GM21786 (cell line): ENCODE results near the gene RHBDL2.
"Not testable (repeated sequence)": the region's sequence is repeated elsewhere in the genome, so short reads cannot be mapped to it uniquely, and the experiment has no call there.

Source experiments
- ATAC-seq: cut with Tn5 transposase; IDR thresholded peaks from one replicate; pipeline ENCODE4 v1.9.1; 2021; ENCODE audit not compliant: unreplicated experiment

RHBDL2 gene

GRCh38 chr1:38938722-38939260 lies 2.8 kb downstream of the RHBDL2 start:
- no peak for ATAC-seq

DNA sequence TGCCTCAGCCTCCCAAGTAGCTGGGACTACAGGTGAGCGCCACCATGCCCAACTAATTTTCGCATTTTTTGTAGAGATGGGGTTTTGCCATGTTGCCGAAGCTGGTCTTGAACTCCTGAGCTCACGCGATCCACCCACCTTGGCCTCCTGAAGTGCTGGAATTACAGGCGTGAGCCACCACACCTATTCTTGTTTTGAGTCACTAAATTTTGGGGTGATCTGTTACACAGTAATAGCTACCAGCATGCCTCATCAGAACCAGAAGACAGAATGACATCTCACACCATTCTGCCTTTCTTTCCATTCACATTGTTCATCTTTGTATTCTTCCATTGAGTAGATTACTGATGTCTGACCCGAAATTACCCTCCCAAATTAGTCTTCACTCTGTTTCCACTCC lies 9.1 kb downstream of the RHBDL2 start:
- no peak for ATAC-seq

DNA sequence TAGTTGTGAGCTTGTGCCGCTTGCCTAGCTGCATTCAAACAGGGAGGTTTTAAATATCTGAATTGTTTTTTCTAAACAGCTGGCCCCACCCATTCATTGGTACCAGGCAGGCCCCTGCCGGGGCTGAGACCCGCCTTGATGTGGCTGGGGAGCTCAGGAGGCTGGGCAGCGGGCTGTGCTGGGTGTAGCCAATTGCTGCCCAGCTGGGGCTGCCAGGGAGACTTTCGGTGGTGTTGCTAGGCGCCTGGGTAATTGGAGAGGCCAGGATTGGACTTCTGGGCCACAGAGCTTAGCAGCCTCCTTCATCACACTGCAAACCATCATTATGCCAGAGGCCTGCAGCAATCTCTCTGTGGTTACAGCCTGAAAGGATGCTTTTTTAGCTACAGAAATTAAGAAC lies 12.2 kb downstream of the RHBDL2 start:
- ATAC-seq: no peak

DNA sequence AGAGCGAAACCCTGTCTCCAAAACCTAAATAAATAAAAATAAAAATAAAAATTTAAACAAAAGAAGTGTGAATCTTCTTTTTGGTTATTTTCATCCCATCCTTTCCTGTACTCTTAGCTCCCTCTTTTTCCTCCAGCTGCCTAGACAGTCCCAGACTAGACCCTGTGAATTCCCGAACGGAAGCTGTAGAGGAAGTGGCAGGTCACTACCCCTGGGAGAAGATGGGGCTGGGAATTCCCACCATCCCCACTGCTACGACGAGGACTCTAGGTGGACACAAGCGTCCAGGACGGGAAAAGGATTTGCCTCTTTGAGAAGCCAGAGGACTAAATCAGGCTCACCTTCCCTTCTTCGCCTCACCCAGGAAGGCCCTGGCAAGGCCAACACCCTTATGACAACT lies 12.6 kb downstream of the RHBDL2 start:
- ATAC-seq: no peak

DNA sequence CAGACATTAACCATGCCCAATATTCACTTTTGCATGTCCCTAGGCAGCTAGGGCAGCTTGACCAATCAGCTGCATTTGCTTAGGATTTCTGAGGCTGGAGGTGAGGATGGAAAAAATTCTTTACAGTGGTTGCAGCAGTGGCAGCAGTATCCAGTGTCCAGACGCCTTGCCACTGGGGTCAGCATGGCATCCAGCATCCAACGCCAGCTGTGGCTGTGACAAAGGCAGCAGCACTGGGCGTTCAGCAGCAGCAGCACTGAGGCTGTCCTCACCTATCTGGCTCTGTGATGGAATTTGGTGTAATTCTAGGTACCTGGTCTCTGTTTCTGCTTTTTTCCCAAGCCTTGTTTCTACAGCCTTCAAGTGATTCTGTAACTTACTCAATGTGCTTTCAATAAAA lies 15.5 kb downstream of the RHBDL2 start:
- ATAC-seq: no peak

DNA sequence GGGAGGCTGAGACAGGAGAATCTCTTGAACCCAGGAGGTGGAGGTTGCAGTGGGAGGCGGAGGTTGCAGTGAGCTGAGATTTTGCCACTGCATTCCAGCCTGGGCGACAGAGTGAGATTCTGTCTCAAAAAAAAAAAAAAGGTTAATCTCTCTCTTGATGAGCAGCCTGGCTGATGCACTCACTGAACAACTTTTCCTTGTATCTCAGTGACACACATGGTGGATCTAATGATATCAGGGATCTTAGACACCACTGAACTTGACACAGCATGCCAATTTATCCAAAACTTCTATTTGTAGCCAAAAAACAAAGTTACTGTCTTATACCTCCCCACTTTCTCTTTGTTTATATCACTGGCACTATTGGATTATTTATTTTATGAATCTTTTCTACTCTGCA lies 16.2 kb downstream of the RHBDL2 start:
- no peak for ATAC-seq

GRCh38 chr1:38923607-38924006 lies 18.0 kb downstream of the RHBDL2 start:
- no peak for ATAC-seq

GRCh38 chr1:38919130-38919529 lies 22.5 kb downstream of the RHBDL2 start:
- no peak for ATAC-seq

DNA sequence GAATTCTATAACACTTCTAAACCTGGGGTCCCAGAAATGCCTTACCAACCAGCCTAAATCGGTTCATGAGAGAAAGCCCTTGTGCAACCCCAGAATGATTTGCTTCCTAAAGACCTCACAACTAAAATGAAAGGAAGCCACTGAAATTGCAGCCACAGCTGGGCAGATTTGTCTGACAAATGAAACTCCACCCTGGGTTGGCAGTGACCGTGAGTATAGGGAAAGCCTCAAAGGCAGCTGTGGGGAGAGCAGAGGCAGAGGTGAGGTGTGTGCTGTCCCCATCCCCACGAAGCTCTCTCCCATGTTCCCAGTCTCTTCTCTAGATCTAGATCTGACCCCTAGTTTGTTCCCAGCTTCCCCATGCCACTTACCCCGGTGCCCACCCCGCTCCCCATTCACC lies 23.1 kb downstream of the RHBDL2 start:
- ATAC-seq: no peak

DNA sequence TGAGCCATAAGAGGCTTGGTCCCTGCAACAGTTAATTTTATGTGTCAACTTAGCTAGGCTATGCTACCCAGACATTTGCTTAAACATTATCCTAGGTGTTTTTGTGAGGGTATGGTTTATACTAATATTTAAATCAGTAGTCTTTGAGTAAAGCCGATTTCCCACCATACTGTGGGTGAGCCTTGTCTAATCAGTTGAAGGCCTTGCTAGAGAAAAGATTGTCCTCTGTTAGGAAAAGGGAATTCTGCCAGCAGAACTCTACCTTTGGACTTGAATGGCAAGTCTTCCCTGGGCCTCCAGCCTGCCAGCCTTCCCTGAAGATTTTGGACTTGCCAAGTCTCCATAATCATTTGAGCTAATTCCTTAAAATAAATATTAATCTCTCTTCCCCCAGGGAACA lies 23.9 kb downstream of the RHBDL2 start:
- no peak for ATAC-seq

GRCh38 chr1:38917337-38917736 lies 24.3 kb downstream of the RHBDL2 start:
- no peak for ATAC-seq

- ATAC-seq: no peak
These were observed 26.2 kb downstream of the RHBDL2 start for GRCh38 chr1:38915352-38915948.

- not testable (repeated sequence) for ATAC-seq
These were observed 26.7 kb downstream of the RHBDL2 start for GRCh38 chr1:38914908-38915307.

- no peak for ATAC-seq
These were observed 32.8 kb downstream of the RHBDL2 start for GRCh38 chr1:38908821-38909220.

GRCh38 chr1:38905985-38906384 lies 35.6 kb downstream of the RHBDL2 start:
- ATAC-seq: no peak

DNA sequence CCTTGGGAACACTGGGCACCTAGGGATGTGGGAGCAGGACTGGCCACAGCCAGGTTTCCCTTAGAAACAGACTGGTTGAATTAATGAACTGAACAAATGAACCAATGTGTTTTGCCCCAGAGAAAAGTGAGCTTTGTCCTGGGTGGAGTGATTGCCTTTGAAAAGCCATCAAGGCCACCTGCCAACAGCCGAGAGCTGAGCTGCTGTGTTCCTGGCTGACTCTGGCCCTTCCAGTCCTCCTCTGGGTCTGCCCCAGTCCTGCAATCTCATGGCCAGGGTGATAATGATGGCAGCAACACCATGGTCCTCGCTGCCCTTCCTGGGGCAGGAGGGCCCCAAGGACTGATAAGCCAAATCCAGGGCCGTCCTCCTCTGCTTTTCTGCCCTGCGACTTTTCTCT lies 42.1 kb downstream of the RHBDL2 start:
- ATAC-seq: no peak

GRCh38 chr1:38898653-38899230 lies 42.9 kb downstream of the RHBDL2 start:
- ATAC-seq: no peak

- ATAC-seq: no peak
These were observed 45.5 kb downstream of the RHBDL2 start for GRCh38 chr1:38896169-38896568.

DNA sequence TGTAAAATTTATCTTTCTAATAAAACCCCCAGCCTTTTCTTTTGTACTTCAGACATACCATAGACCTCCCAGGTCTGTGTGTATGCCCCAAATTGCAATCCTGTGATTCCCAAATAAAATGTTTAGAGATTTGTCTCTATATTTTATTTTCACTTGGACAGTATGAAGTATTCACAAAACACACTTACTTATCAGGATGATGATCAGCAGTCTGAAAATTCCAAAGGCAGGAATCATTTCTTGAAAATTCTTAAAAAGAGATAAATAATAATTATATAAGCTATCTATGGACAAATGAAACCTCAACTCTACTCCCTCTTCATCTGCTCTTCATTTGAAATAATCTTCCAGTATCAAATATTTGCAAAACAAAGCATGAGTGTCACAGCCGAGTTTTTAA lies 48.7 kb downstream of the RHBDL2 start:
- no peak for ATAC-seq

GRCh38 chr1:38891753-38892152 lies 49.9 kb downstream of the RHBDL2 start:
- no peak for ATAC-seq

DNA sequence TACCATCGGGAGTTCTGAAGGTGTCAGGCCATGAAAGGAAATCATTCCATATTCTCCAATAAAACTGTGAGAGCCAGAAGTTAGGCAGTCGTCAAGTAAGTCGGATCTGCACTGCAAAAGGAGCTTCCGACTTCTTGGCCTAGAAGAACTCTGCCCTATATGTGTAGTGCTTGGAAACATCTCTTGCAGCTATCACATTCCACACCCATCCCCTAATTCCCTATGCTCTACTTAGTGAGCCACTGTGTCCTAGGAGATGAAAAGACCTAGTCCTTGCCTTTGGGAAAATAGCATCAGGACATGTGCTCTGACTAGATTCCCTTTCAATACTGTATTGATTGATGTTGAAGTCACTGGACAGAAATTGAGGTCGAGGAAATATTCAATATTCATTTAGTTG lies 52.0 kb downstream of the RHBDL2 start:
- no peak for ATAC-seq

DNA sequence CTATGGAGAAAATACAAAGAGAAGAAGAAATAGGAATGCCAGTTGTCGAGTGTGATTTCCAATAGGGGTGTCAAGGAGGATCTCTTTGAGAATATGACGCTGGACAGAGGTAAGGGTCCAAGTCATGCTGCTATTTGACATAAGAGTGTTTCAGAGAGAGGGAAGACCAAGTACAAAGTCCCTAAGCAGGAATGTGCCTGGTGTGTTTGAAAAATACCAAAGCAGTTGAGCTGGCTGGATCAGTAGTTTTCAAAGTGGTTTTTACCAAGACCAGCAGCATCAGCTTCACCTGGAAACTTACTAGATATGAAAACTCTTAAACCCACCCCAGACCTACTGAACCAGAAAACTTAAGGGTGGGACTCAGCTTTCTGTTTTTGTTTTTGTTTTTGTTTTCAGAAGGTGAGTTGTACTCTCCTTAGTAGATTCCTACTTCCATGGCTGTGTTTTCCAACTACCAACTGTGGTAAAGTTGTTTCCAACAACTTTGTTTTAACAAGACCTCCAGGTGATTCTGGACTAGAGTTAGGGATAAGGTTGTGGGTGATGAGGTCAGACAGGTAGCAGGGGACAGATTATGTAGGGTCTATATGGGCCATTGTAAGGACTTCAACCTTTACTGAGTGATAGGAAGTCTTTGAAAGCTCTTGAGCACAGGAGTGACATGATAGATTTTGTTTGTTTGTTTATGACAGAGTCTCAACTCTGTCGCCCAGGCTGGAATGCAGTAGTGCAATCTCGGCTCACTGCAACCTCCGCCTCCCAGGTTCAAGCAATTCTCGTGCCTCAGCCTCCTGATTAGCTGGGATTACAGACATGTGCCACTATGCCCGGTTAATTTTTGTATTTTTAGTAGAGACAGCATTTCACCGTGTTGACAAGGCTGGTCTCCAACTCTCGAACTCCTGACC lies 53.0 kb downstream of the RHBDL2 start:
- ATAC-seq: no peak
